A673 (cell line): Measurements from ENCODE around the gene IPO8.

ENCODE experiments used
- EZH2 ChIP-seq: fragments of 200-600 bp; sonication (generic); IDR thresholded peaks from 2 replicates; pipeline ENCODE4 v1.6.1; 2017; ENCODE audit warnings: borderline replicate concordance, low read depth, mild to moderate bottlenecking, mixed read lengths, antibody characterized with exemption, low read length; ENCODE audit not compliant: poor library complexity, severe bottlenecking
- TF ChIP-seq, protein P1 (sequence below): fragments of 300-800, 200-600 bp; sonication (generic); conservative IDR thresholded peaks from 2 replicates; pipeline ENCODE4 v1.5.1; 2017; ENCODE audit warnings: low read depth, mild to moderate bottlenecking, antibody characterized with exemption, low read length, moderate library complexity, mixed read lengths

DNA sequence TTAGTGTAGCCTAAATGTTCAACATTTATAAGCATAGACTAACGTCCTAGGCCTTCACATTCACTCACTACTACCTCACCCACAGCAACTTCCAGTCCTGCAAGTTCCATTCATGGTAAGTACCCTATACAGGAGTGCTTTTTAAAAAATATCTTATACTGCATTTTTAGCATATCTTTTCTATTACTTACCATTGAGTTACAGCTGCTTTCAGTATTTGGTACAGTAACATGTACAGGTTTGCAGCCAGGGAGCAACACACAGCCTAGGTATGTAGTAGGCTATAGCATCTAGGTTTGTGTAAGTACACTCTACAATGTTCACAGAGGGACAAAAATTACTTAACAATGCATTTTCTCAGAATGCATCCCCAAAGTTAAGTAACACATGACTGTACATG lies 17.4 kb downstream of the IPO8 start:
- TF ChIP-seq, protein P1, sequence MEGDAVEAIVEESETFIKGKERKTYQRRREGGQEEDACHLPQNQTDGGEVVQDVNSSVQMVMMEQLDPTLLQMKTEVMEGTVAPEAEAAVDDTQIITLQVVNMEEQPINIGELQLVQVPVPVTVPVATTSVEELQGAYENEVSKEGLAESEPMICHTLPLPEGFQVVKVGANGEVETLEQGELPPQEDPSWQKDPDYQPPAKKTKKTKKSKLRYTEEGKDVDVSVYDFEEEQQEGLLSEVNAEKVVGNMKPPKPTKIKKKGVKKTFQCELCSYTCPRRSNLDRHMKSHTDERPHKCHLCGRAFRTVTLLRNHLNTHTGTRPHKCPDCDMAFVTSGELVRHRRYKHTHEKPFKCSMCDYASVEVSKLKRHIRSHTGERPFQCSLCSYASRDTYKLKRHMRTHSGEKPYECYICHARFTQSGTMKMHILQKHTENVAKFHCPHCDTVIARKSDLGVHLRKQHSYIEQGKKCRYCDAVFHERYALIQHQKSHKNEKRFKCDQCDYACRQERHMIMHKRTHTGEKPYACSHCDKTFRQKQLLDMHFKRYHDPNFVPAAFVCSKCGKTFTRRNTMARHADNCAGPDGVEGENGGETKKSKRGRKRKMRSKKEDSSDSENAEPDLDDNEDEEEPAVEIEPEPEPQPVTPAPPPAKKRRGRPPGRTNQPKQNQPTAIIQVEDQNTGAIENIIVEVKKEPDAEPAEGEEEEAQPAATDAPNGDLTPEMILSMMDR = no peak
- TF ChIP-seq EZH2 = no peak
